HG02885 (cell line): Measurements from ENCODE around the gene CDC42BPG.
"Not testable (repeated sequence)": the region's sequence is repeated elsewhere in the genome, so short reads cannot be mapped to it uniquely, and the experiment has no call there.

Source experiments
- ATAC-seq: cut with Tn5 transposase; IDR thresholded peaks from one replicate; pipeline ENCODE4 v1.9.1; 2021; ENCODE audit warnings: mild to moderate bottlenecking; ENCODE audit not compliant: unreplicated experiment, poor library complexity

The CDC42BPG gene

GRCh38 chr11:64851831-64852351 lies 7.4 kb upstream of the CDC42BPG start:
- ATAC-seq = no peak

- ATAC-seq = peak; percentile 75
Observed at GRCh38 chr11:64850979-64851567, 6.6 kb upstream of the CDC42BPG start.

GRCh38 chr11:64849598-64850356 lies 5.3 kb upstream of the CDC42BPG start:
- ATAC-seq = no peak

GRCh38 chr11:64848826-64849597 lies 4.6 kb upstream of the CDC42BPG start:
- no peak for ATAC-seq

- ATAC-seq = no peak
Observed at GRCh38 chr11:64848214-64848825, 3.9 kb upstream of the CDC42BPG start.

GRCh38 chr11:64846998-64847666 lies 2.7 kb upstream of the CDC42BPG start:
- ATAC-seq = no peak

GRCh38 chr11:64845776-64846129 lies 1.3 kb upstream of the CDC42BPG start:
- not testable (repeated sequence) for ATAC-seq

- no peak for ATAC-seq
Observed at GRCh38 chr11:64845129-64845775, 799 bp upstream of the CDC42BPG start.

GRCh38 chr11:64843686-64844329 lies 645 bp downstream of the CDC42BPG start:
- ATAC-seq = no peak

GRCh38 chr11:64842851-64843685 lies 1.4 kb downstream of the CDC42BPG start:
- no peak for ATAC-seq

- ATAC-seq = no peak
Observed at GRCh38 chr11:64842366-64842759, 2.1 kb downstream of the CDC42BPG start.

GRCh38 chr11:64841592-64842365 lies 2.7 kb downstream of the CDC42BPG start:
- ATAC-seq = no peak

GRCh38 chr11:64839887-64840782 lies 4.3 kb downstream of the CDC42BPG start:
- ATAC-seq = no peak

- ATAC-seq = no peak
Observed at GRCh38 chr11:64839335-64839734, 5.1 kb downstream of the CDC42BPG start.

- no peak for ATAC-seq
Observed at GRCh38 chr11:64838600-64839334, 5.7 kb downstream of the CDC42BPG start.

- no peak for ATAC-seq
Observed at GRCh38 chr11:64837887-64838351, 6.5 kb downstream of the CDC42BPG start.
